Body of pancreas (tissue), 4 donors: ENCODE measurements around the gene PLCH1.

Experiments used
- POLR2A ChIP-seq, 3 donors: fragments of 450-650 bp; IDR thresholded peaks; one replicate each; pipeline ENCODE4 v1.6.1; 2016; ENCODE audit warnings: antibody characterized with exemption in 3 of 3, mild to moderate bottlenecking in 2 of 3
- TF ChIP-seq, protein P1 (sequence below), 7 experiments: fragments of 450-650 bp in 4 of 7; fragments of 200-600 bp in 3 of 7; sonication (generic) in 3 of 7; IDR thresholded peaks; one replicate each; pipeline ENCODE4 v1.5.1; 2016 to 2019; ENCODE audit warnings: antibody characterized with exemption in 7 of 7

DNA sequence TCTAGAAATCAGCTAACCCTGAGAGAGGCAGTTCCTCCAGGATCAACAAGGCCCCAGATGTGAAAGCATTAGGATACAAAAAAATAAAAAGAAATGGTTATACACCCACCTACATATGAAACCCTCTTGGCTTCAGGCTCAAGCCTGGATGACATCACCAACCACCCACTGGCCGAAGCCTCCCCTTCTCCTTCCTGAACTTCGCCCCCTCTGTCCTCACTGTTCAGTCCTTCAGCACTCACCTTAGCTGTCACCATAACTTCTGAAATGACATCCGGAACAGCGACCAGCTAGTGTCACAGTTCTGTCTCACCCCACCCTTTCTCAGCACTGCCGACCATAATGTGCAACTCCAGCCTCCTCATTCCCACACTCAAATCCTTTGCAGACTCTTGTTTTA, 98.7 kb downstream of the PLCH1 start:
- TF ChIP-seq, protein P1, sequence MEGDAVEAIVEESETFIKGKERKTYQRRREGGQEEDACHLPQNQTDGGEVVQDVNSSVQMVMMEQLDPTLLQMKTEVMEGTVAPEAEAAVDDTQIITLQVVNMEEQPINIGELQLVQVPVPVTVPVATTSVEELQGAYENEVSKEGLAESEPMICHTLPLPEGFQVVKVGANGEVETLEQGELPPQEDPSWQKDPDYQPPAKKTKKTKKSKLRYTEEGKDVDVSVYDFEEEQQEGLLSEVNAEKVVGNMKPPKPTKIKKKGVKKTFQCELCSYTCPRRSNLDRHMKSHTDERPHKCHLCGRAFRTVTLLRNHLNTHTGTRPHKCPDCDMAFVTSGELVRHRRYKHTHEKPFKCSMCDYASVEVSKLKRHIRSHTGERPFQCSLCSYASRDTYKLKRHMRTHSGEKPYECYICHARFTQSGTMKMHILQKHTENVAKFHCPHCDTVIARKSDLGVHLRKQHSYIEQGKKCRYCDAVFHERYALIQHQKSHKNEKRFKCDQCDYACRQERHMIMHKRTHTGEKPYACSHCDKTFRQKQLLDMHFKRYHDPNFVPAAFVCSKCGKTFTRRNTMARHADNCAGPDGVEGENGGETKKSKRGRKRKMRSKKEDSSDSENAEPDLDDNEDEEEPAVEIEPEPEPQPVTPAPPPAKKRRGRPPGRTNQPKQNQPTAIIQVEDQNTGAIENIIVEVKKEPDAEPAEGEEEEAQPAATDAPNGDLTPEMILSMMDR (IDR thresholded peaks at IDR 0.05) = no peak
- TF ChIP-seq POLR2A (IDR thresholded peaks at IDR 0.05) = no peak
